GM12874 (cell line): ENCODE results near the gene NR3C1.

ENCODE experiments used
- TF ChIP-seq, protein P1 (sequence below): IDR thresholded peaks from 2 replicates; pipeline ENCODE4 v1.5.1; 2011; ENCODE audit warnings: low read depth, mild to moderate bottlenecking, control low read depth, low read length, moderate library complexity; ENCODE audit not compliant: insufficient read depth

Gene NR3C1

DNA sequence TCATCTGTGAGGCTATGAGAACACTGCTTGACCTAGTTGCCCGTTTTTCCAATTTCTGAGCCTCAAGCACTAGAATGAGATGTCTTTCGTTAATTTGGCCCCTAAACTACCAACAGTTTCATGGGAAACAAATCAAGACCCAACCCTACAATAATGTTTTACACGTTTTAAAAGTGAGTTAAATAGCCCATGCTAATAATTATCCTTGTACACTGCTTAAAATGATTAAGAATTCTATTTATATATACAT, 2.3 kb upstream of the NR3C1 start:
- TF ChIP-seq, protein P1, sequence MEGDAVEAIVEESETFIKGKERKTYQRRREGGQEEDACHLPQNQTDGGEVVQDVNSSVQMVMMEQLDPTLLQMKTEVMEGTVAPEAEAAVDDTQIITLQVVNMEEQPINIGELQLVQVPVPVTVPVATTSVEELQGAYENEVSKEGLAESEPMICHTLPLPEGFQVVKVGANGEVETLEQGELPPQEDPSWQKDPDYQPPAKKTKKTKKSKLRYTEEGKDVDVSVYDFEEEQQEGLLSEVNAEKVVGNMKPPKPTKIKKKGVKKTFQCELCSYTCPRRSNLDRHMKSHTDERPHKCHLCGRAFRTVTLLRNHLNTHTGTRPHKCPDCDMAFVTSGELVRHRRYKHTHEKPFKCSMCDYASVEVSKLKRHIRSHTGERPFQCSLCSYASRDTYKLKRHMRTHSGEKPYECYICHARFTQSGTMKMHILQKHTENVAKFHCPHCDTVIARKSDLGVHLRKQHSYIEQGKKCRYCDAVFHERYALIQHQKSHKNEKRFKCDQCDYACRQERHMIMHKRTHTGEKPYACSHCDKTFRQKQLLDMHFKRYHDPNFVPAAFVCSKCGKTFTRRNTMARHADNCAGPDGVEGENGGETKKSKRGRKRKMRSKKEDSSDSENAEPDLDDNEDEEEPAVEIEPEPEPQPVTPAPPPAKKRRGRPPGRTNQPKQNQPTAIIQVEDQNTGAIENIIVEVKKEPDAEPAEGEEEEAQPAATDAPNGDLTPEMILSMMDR: no peak

- TF ChIP-seq, protein P1: peak; percentile 32
Measured at GRCh38 chr5:143405063-143405848, 1.8 kb upstream of the NR3C1 start.

- TF ChIP-seq, protein P1: no peak
Measured at GRCh38 chr5:143404416-143405062, 1.1 kb upstream of the NR3C1 start.

GRCh38 chr5:143403334-143403592, 223 bp downstream of the NR3C1 start:
- TF ChIP-seq, protein P1: no peak

GRCh38 chr5:143402553-143403333, 743 bp downstream of the NR3C1 start:
- TF ChIP-seq, protein P1: no peak

DNA sequence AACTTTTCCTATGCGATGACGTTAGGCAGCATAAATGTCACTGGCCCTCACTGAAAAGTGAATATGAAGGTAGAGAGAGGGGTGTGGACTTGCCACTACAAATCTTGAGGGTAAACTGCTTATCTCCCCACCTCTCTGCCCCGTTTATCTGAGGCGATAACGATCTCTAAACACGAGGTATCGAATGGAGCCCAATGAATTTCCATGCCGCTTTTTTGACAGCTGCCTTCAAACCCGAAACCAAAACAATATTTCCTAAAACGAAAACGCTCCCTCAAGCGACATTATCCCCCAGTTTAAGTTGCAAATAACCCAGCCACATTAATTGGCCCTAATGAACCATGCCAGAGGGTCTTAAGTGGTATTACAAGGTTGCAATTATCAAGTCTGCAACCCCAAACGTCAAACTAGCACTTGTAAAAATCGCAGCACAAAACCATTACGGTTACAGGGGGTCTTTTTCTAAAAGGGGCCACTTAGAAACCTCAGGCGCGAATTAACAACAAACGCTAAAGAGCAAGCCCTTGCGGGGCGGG, 1.4 kb downstream of the NR3C1 start:
- TF ChIP-seq, protein P1: no peak

DNA sequence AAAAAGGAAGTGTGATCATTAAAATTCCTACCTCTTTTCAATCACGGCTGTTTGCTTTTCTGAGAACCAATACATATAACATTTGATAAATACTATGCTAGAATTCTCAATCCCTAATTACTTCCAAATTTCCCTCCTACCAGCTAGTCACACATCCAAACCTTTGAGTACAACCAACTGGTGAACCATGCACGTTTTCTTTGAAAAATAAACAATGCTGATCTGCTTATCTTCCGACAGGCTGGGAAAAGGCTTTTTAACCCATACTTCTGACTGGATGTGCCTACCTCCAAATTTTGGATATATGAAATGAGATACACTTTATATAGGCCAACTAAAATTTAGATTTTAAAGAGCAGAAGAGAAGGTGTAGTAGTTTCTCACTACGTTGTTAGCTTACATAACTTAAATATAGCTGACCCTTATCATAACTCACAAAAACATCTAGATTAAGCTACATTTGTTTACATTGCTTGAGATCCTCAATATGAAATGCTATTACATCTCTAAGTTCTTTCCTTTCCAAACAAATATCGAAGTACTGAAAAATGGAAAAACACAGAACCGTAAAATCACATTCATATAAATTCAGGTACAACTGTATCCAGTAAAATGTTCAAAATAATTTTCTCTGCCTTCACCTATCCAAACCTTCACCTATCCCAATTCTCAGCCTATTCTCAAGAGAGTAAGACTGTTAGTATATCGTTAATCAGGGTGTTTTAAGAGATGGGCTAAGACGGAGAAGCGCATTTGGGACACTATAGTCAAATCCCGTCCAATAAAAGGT, 2.1 kb downstream of the NR3C1 start:
- TF ChIP-seq, protein P1: no peak
